Endothelial cell of umbilical vein (primary cell): ENCODE results near the gene NTN1. TPM values are rescaled to one million over a fixed set of nuclear protein-coding genes. Genes with fewer than 3 reads are reported as not detected.

Experiments
- BruUV-seq: library from RNA; stranded (reverse); fragments of 400-500 nt; replicated peaks from 2 replicates; lab custom pipeline; 2021; lab: Mats Ljungman, UMichigan
- CTCF ChIA-PET: fragments of 300-600, 350-600 bp; sonication (Branson Sonifier 250); formaldehyde crosslinking; loops from one replicate; lab custom pipeline; 2021; ENCODE audit warnings: antibody characterized with exemption, inconsistent platforms; lab: Charles Lee
- POLR2A ChIA-PET: fragments of 300-600, 350-600 bp; sonication (Branson Sonifier 250); formaldehyde crosslinking; loops from one replicate; lab custom pipeline; 2021; ENCODE audit warnings: antibody characterized with exemption, inconsistent platforms; lab: Charles Lee
- DNase-seq: peaks from one replicate; pipeline ENCODE4 v3.0.0-alpha.2; 2011; ENCODE audit warnings: low read depth, low spot score
- FAIRE-seq: peaks from 2 replicates; lab custom pipeline; 2011; peaks lifted over from hg19 to GRCh38; lab: Jason Lieb, UNC
- H2AFZ ChIP-seq: 2 replicates; pipeline ENCODE4 v1.6.0; 2012; ENCODE audit warnings: low read depth, low read length, control low read depth, inconsistent platforms
- H3K27ac ChIP-seq: 2 replicates; pipeline ENCODE4 v1.5.1; 2011; ENCODE audit warnings: low read depth, mild to moderate bottlenecking, control low read depth, low read length, moderate library complexity; ENCODE audit not compliant: insufficient read depth
- H3K27me3 ChIP-seq, 2 experiments: 2 replicates each; pipeline versions ENCODE4 v1.6.0 to v1.6.1; 2011; ENCODE audit warnings: low read length in 2 of 2, mixed read lengths in 1 of 2; ENCODE audit not compliant: control insufficient read depth in 2 of 2, insufficient read depth in 2 of 2
- H3K36me3 ChIP-seq, 2 experiments: 2 replicates in 1 of 2; 3 replicates in 1 of 2; pipeline ENCODE4 v1.5.1; 2011; ENCODE audit warnings: low read length in 2 of 2, mild to moderate bottlenecking in 1 of 2, moderate library complexity in 1 of 2; ENCODE audit not compliant: control insufficient read depth in 2 of 2, insufficient read depth in 2 of 2; ENCODE audit errors: extremely low read depth in 1 of 2
- H3K4me1 ChIP-seq: 3 replicates; pipeline ENCODE4 v1.5.1; 2011; ENCODE audit warnings: mild to moderate bottlenecking, low read length; ENCODE audit not compliant: control insufficient read depth, insufficient read depth; ENCODE audit errors: extremely low read depth
- H3K4me2 ChIP-seq: 2 replicates; pipeline ENCODE4 v1.6.1; 2011; ENCODE audit warnings: low read length, control low read depth, mixed read lengths; ENCODE audit not compliant: insufficient read depth
- H3K4me3 ChIP-seq, 3 experiments: fragments of 200-600 bp in 1 of 3; sonication (generic), shearing (Covaris generic) in 1 of 3; replicated peaks in 1 of 3; 2 replicates each; pipeline ENCODE4 v1.5.1; 2011 to 2016; ENCODE audit warnings: control low read depth in 3 of 3, low read length in 3 of 3, mild to moderate bottlenecking in 2 of 3, inconsistent platforms in 1 of 3, low read depth in 1 of 3, moderate library complexity in 1 of 3; ENCODE audit not compliant: insufficient read depth in 1 of 3
- H3K79me2 ChIP-seq: 2 replicates; pipeline ENCODE4 v1.6.0; 2012; ENCODE audit warnings: low read length, inconsistent platforms; ENCODE audit not compliant: control insufficient read depth, insufficient read depth
- H3K9ac ChIP-seq: replicated peaks from 2 replicates; pipeline ENCODE3; 2011; ENCODE audit warnings: low read length, control low read depth; ENCODE audit not compliant: insufficient read depth; ENCODE audit errors: extremely low read depth
- H3K9me1 ChIP-seq: replicated peaks from 3 replicates; pipeline ENCODE4 v1.6.0; 2011; ENCODE audit warnings: mild to moderate bottlenecking, low read length; ENCODE audit not compliant: control insufficient read depth, insufficient read depth; ENCODE audit errors: extremely low read depth
- H3K9me3 ChIP-seq: replicated peaks from 2 replicates; pipeline ENCODE4 v1.5.1; 2012; ENCODE audit warnings: low read length, inconsistent platforms; ENCODE audit not compliant: control insufficient read depth, insufficient read depth
- H4K20me1 ChIP-seq: replicated peaks from 2 replicates; pipeline ENCODE3; 2011; ENCODE audit warnings: mild to moderate bottlenecking, low read length; ENCODE audit not compliant: control insufficient read depth, insufficient read depth; ENCODE audit errors: extremely low read depth
- CTCF ChIP-seq, 2 donors: IDR thresholded peaks; 1 replicate in 1 of 2; 2 replicates in 1 of 2; pipeline ENCODE4 v1.5.1; 2011; ENCODE audit warnings: low read length in 2 of 2, mild to moderate bottlenecking in 2 of 2, moderate library complexity in 2 of 2, control low read depth in 1 of 2, inconsistent platforms in 1 of 2, low read depth in 1 of 2; ENCODE audit not compliant: insufficient read depth in 1 of 2; ENCODE audit errors: extremely low read depth in 1 of 2
- EZH2 ChIP-seq: IDR thresholded peaks from 2 replicates; pipeline ENCODE4 v1.6.1; 2012; ENCODE audit warnings: borderline replicate concordance, low read depth, mild to moderate bottlenecking, moderate library complexity, low read length, inconsistent platforms; ENCODE audit not compliant: severe bottlenecking
- FOS ChIP-seq: IDR thresholded peaks from 2 replicates; pipeline ENCODE4 v1.6.1; 2011; ENCODE audit warnings: mild to moderate bottlenecking, low read length, moderate library complexity, borderline replicate concordance; ENCODE audit not compliant: insufficient read depth
- POLR2A ChIP-seq: IDR thresholded peaks from 2 replicates; pipeline ENCODE4 v1.6.1; 2012; ENCODE audit warnings: low read depth, mild to moderate bottlenecking, control low read depth, low read length
- POLR2AphosphoS5 ChIP-seq: IDR thresholded peaks from 2 replicates; pipeline ENCODE4 v1.6.1; 2012; ENCODE audit warnings: low read depth, mild to moderate bottlenecking, control low read depth, low read length, moderate library complexity; ENCODE audit not compliant: insufficient read depth
- dilution Hi-C: fragments of 300-500 bp; cut with MboI; formaldehyde crosslinking; loops from one replicate; pipeline ENCODE4 v1.15.0; 2019; ENCODE audit warnings: low sequenced_read_pairs; ENCODE audit not compliant: extremely low pct_ligation_motif_present
- intact Hi-C: fragments of 100-400 bp; cut with micrococcal nuclease; formaldehyde crosslinking; loops from one replicate; pipeline ENCODE4 v1.10.0; 2022
- polyA plus RNA-seq, 4 experiments: library from polyadenylated mRNA; depleted of rRNA in 3 of 4; stranded (reverse) in 3 of 4; unstranded in 1 of 4; fragments of >200 nt; gene quantifications; 2 replicates each; pipeline versions ENCODE4 v1.2.1 to v1.2.3, GENCODE V29; 2011 to 2012; ENCODE audit warnings: missing spikeins in 1 of 4
- total RNA-seq: library from RNA; stranded (reverse); gene quantifications from 2 replicates; pipeline ENCODE4 v1.2.3, GENCODE V29; 2021
- TF ChIP-seq, protein P1 (sequence below): IDR thresholded peaks from 2 replicates; pipeline ENCODE4 v1.6.1; 2011; ENCODE audit not compliant: insufficient read depth, insufficient read length

Gene NTN1
- total and polyA plus RNA-seq, 2 donors (not counting 3 experiments of a cell fraction or from before 2014, with no cell fraction given): 0.10 to 0.18 TPM

- H4K20me1 ChIP-seq: no peaks in the 10 kb centered on the region
- peaks cover 2% of the 10 kb centered on the region for H3K4me1 ChIP-seq
- ChIA-PET POLR2A (no interaction called here), CTCF (interaction anchor here (0.6 to 1.1 kb wide), 2 partner anchors 15 to 92 kb away, joined by 3 read pairs; no protein-coding TSS in a partner anchor)
- no peak overlapping the region for H3K9ac ChIP-seq
- H3K36me3 ChIP-seq: no peaks in the 10 kb centered on the region
- no peak overlapping the region for H3K4me3 ChIP-seq
- intact Hi-C loops: no loop called here
- no peak overlapping the region for H2AFZ ChIP-seq
- no peak for FAIRE-seq
- H3K9me3 ChIP-seq: no peaks in the 10 kb centered on the region
- no peaks in the 10 kb centered on the region for H3K9me1 ChIP-seq
- dilution Hi-C loops: no loop called here
- H3K27ac ChIP-seq: no peak overlapping the region
- no peaks in the 10 kb centered on the region for H3K79me2 ChIP-seq
- no TSS peak for BruUV-seq
- no peak overlapping the region for H3K4me2 ChIP-seq
- H3K27me3 ChIP-seq: peaks cover 16 to 37% of the 10 kb centered on the region in 2 experiments
- no peak for DNase-seq
- TF ChIP-seq CTCF (IDR thresholded peaks at IDR 0.05; ENCODE audit: extremely low read depth in 1 of 2, insufficient read depth in 1 of 2, low read depth in 1 of 2, low read length in 2 of 2): no peak
- TF ChIP-seq POLR2A: no peak
- no peak for TF ChIP-seq POLR2AphosphoS5
Observed at GRCh38 chr17:9018726-9019125, 2.6 kb upstream of the NTN1 start.

GRCh38 chr17:9020096-9020823, 1.1 kb upstream of the NTN1 start:
- DNase-seq (no peak), FAIRE-seq (no peak)
- intact Hi-C loops (no loop called here), dilution Hi-C loops (no loop called here)
- Histone ChIP-seq H2AFZ (no peak overlapping the region), H3K4me1 (peaks cover 2% of the 10 kb centered on the region), H3K4me2 (no peak overlapping the region), H3K9ac (no peak overlapping the region), H4K20me1 (no peaks in the 10 kb centered on the region), H3K27ac (no peak overlapping the region), H3K9me1 (no peaks in the 10 kb centered on the region), H3K9me3 (no peaks in the 10 kb centered on the region), H3K4me3 (no peak overlapping the region), H3K27me3 (peaks cover 24 to 49% of the 10 kb centered on the region in 2 experiments), H3K36me3 (no peaks in the 10 kb centered on the region), H3K79me2 (no peaks in the 10 kb centered on the region)
- POLR2A ChIA-PET: no interaction called here
- CTCF ChIA-PET: interaction anchor here (1.1 kb wide), 1 partner anchor 17 kb away, joined by 3 read pairs; no protein-coding TSS in a partner anchor
- BruUV-seq: no TSS peak
- TF ChIP-seq FOS (no peak), EZH2 (no peak), CTCF (IDR thresholded peaks at IDR 0.05; ENCODE audit: extremely low read depth in 1 of 2, insufficient read depth in 1 of 2, low read depth in 1 of 2, low read length in 2 of 2) (no peak)
- TF ChIP-seq, protein P1, sequence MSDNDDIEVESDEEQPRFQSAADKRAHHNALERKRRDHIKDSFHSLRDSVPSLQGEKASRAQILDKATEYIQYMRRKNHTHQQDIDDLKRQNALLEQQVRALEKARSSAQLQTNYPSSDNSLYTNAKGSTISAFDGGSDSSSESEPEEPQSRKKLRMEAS: no peak
